RWPE2 (cell line): ENCODE data around the gene CLEC7A.

ENCODE experiments used
- ATAC-seq: fragments of 200-7000 bp; cut with Tn5 transposase; 3 replicates; pipeline ENCODE4 v1.9.1; 2021; ENCODE audit warnings: low read depth
- DNase-seq: peaks from one replicate; pipeline ENCODE4 v3.0.0-alpha.2; 2020; ENCODE audit warnings: low spot score
- H3K27ac ChIP-seq: fragments of 450-650 bp; 2 replicates; pipeline ENCODE4 v1.5.1; 2017; ENCODE audit warnings: mild to moderate bottlenecking; ENCODE audit not compliant: poor library complexity, severe bottlenecking
- H3K27me3 ChIP-seq: fragments of 250-450 bp; sonication (Bioruptor Pico); 2 replicates; pipeline ENCODE4 v1.5.1; 2021; ENCODE audit warnings: mild to moderate bottlenecking, moderate library complexity; ENCODE audit not compliant: insufficient read depth, poor library complexity, severe bottlenecking
- H3K36me3 ChIP-seq: fragments of 250-450 bp; sonication (Bioruptor Pico); 2 replicates; pipeline ENCODE4 v1.5.1; 2020; ENCODE audit warnings: low read depth, mild to moderate bottlenecking, moderate library complexity
- H3K4me1 ChIP-seq: fragments of 250-450 bp; sonication (Bioruptor Pico); 2 replicates; pipeline ENCODE4 v1.5.1; 2021; ENCODE audit warnings: mild to moderate bottlenecking, moderate library complexity; ENCODE audit not compliant: insufficient read depth, poor library complexity, severe bottlenecking
- H3K4me3 ChIP-seq: fragments of 250-450 bp; sonication (Bioruptor Pico); 2 replicates; pipeline ENCODE4 v1.5.1; 2021; ENCODE audit warnings: mild to moderate bottlenecking, moderate library complexity; ENCODE audit not compliant: severe bottlenecking
- H3K9me3 ChIP-seq: fragments of 250-450 bp; sonication (Bioruptor Pico); 2 replicates; pipeline ENCODE4 v1.5.1; 2021; ENCODE audit warnings: mild to moderate bottlenecking, moderate library complexity; ENCODE audit not compliant: severe bottlenecking
- CTCF ChIP-seq: fragments of 450-650 bp; IDR thresholded peaks from one replicate; pipeline ENCODE4 v1.5.1; 2017; ENCODE audit warnings: mild to moderate bottlenecking, moderate library complexity; ENCODE audit not compliant: poor library complexity, severe bottlenecking

The CLEC7A gene

DNA sequence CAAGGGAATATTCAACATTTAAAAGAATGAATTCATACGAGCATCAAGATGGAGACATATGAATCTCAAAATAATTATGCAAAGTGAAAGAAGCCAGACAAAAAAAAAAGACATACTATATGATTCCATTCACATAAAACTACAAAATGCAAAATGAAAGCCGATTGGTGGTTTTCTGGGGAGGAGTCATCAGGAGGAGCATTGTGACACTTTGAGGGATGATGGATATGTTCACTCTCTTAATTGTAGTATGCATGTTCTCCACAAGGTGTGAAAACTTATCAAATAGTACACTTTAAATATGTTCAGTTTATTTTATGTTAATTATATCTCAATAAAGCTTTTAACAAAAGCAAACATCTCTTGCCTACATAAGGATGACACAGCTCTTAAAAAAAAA, 28.4 kb upstream of the CLEC7A start:
- Histone ChIP-seq H3K27me3 (no peaks in the 10 kb centered on the region), H3K36me3 (no peaks in the 10 kb centered on the region), H3K9me3 (no peaks in the 10 kb centered on the region), H3K27ac (no peak overlapping the region), H3K4me3 (no peak overlapping the region), H3K4me1 (no peaks in the 10 kb centered on the region)
- DNase-seq: no peak
- TF ChIP-seq CTCF: no peak
- no peak for ATAC-seq

DNA sequence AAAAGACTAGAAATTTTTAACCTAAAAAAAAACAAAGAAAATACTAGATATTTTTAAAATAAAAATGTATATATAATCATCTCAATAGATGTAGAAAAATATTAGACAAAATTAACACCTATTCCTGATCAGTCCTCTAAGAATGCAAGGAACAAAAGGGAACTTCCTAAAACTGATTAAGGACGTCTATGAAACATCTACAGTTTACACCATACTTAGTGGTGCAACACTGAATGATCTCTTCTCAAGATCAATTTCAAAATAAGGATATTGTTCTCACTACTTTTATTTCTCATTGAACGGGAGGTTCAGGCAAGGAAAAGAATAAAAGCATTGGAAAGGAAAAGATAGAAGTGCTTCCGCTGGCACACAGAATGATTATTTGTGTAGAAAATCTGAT, 26.0 kb upstream of the CLEC7A start:
- DNase-seq (no peak), ATAC-seq (no peak)
- Histone ChIP-seq H3K9me3 (no peaks in the 10 kb centered on the region), H3K4me3 (no peak overlapping the region), H3K27ac (no peak overlapping the region), H3K4me1 (no peaks in the 10 kb centered on the region), H3K36me3 (no peaks in the 10 kb centered on the region), H3K27me3 (no peaks in the 10 kb centered on the region)
- TF ChIP-seq CTCF: no peak

DNA sequence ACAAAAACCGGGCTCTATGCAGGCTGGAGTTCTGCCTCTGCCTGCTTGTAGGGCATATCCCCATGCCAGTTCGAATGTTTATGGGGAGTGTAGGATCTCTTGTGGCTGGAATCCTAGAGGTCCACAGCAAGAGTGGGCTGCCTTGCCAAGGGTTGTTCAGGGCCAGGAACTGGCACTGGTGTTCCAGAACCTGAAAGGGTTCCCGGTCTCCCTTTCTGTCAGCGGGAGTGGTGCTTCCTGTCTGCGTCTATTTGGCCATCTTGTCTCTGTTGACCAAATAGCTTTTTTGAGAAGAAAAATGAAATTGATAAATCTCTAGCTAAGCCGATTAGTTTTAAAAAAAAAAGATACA, 24.1 kb upstream of the CLEC7A start:
- TF ChIP-seq CTCF: no peak
- ATAC-seq (no peak), DNase-seq (no peak)
- no peaks in the 10 kb centered on the region for H3K9me3 ChIP-seq
- no peaks in the 10 kb centered on the region for H3K27me3 ChIP-seq
- H3K36me3 ChIP-seq: no peaks in the 10 kb centered on the region
- no peak overlapping the region for H3K27ac ChIP-seq
- no peaks in the 10 kb centered on the region for H3K4me1 ChIP-seq
- no peak overlapping the region for H3K4me3 ChIP-seq

DNA sequence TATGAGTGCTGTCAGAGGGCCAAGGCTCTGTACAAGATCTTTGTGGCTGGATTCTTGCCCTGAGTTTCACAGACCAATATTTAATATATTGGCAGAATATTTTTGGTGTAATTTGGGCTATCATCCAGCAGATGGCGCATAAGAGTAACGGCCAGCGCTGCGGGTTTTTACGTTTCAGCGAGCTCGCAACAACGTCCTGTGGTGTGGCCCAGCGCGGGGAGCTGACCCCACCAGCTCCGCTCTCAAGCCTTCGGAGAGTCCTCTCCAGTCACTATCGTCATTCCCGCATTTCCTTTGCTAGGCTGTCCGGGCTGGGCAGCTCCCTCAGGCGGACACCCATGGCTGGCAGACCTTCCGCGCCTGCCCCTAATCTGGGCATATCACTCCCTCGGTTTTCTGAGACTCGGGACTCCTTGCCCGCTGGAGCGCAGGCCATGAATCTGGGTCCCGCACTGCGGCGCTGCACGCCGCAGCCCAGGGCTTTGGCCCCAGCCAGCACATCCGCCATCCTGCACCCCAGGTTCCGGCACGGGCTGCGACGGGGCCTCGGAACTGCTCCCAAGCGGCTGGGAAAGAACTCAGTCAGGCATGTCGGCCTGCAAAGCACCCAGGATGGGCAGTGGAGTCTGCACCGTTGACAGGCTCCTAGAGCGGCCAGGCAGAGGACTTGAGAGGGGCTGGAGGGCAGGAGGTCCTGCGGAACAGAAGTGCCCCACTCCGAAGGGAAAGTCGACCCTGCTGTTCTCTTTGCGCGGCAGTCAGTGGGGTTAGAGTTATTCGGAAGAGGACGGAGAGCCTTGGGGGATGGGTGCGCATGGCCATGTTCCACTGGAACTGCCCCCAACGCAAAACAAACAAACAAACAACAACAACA, 23.5 kb upstream of the CLEC7A start:
- ATAC-seq: peak; percentile 65
- no peak for DNase-seq
- TF ChIP-seq CTCF: peak; percentile 73
- no peaks in the 10 kb centered on the region for H3K27me3 ChIP-seq
- H3K36me3 ChIP-seq: no peaks in the 10 kb centered on the region
- peak overlapping the region; percentile 30 for H3K4me3 ChIP-seq
- H3K27ac ChIP-seq: no peak overlapping the region
- H3K4me1 ChIP-seq: no peaks in the 10 kb centered on the region
- no peaks in the 10 kb centered on the region for H3K9me3 ChIP-seq

GRCh38 chr12:10151621-10152020, 21.6 kb upstream of the CLEC7A start:
- H3K27me3 ChIP-seq: no peaks in the 10 kb centered on the region
- H3K27ac ChIP-seq: no peak overlapping the region
- DNase-seq (no peak), ATAC-seq (no peak)
- no peaks in the 10 kb centered on the region for H3K4me1 ChIP-seq
- no peaks in the 10 kb centered on the region for H3K9me3 ChIP-seq
- no peaks in the 10 kb centered on the region for H3K36me3 ChIP-seq
- no peak overlapping the region for H3K4me3 ChIP-seq
- TF ChIP-seq CTCF: no peak
